GM12872 (cell line): Measurements from ENCODE around the gene CHST11.

Source experiments
- TF ChIP-seq, protein P1 (sequence below): IDR thresholded peaks from 3 replicates; pipeline ENCODE4 v1.5.1; 2011; ENCODE audit warnings: low read depth, mild to moderate bottlenecking, low read length, moderate library complexity; ENCODE audit not compliant: insufficient read depth

CHST11 gene

DNA sequence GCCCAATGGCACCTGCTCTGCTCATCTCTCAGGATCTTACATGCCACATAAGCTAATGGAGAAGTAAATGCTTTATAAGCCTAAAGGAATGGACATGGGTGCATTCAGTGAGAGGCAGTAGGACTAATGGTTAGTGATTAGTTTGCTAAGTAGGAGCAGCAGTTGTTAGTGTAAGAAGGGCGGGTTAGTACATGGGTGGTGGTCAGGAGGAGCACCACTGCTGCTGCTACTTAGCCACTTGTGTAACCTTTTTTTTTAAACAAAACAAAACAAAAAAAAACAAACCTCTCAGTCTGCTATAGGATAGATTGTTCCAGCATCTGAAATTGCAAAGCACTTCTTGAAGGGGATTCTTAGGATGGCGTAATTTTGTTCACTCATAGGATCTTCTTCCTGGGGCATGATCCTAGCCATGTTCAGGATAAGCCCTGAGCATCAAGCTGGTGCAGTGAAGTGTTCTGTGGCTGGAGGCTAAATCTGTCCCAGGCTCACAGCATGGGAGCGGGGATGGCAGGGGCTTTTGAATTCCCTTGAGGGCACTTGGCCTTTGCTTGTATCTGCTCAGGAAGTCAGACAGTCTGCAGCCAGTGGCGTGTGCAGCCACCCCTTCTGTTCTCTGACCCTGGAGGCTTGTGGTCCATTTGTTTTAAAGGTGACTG, 63.6 kb downstream of the CHST11 start:
- TF ChIP-seq, protein P1, sequence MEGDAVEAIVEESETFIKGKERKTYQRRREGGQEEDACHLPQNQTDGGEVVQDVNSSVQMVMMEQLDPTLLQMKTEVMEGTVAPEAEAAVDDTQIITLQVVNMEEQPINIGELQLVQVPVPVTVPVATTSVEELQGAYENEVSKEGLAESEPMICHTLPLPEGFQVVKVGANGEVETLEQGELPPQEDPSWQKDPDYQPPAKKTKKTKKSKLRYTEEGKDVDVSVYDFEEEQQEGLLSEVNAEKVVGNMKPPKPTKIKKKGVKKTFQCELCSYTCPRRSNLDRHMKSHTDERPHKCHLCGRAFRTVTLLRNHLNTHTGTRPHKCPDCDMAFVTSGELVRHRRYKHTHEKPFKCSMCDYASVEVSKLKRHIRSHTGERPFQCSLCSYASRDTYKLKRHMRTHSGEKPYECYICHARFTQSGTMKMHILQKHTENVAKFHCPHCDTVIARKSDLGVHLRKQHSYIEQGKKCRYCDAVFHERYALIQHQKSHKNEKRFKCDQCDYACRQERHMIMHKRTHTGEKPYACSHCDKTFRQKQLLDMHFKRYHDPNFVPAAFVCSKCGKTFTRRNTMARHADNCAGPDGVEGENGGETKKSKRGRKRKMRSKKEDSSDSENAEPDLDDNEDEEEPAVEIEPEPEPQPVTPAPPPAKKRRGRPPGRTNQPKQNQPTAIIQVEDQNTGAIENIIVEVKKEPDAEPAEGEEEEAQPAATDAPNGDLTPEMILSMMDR, result no peak

DNA sequence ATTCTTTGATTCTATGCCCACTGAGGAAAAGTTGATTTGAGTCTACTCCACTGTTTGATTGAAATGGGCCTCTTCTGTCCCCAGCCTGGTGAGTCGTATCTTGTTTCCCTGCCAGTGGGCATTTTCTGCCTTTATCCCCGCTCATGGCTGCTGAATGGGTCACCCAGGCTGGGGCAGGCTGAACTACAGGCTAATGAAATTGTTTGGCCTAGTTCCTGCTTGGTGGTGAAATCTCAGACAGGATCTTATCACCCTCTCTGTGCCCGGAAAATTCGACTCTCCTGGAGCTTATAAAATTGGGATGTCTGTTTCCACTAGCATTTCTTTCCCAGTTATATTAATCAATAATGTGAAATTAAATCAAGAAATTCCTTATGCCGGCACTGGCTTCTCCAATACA, 65.0 kb downstream of the CHST11 start:
- TF ChIP-seq, protein P1, result no peak

- TF ChIP-seq, protein P1, result no peak
Observed at GRCh38 chr12:104522985-104523722, 66.4 kb downstream of the CHST11 start.

DNA sequence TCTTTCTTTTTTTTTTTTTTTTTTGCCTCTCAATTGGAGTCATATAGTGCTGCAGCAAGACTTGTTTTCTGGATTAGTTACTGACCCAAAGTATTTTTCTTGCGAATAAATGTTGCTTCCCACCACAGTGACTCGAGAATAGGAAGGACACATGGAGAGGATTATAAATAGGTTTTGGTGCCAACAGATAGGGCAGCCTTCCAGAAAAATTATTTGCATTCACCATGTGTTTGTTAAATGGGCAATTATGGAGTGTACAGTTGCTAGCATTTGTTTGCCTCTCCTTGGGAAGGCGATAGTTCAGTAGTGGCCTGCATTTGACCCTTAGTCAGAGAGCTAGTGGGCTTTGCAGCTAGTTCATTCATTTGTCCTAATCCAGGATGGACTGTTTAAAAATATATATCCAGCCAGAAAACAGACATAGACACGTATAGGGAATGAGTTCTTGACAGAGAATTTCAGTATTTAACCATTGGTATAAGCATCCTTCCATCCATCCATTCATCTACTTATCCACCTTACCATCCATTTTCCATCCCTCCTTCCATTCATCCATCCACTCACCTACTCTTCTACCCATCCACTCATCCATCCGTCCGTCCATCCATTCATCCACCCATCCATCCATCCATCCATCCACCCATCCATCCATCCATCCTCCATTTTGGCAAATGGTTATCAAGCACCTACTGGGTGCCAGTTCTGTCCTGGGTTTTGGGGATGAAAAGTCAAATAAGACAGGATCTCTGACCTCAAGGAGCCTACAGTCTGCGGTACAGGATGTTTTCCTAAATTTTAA, 67.5 kb downstream of the CHST11 start:
- TF ChIP-seq, protein P1, result no peak

DNA sequence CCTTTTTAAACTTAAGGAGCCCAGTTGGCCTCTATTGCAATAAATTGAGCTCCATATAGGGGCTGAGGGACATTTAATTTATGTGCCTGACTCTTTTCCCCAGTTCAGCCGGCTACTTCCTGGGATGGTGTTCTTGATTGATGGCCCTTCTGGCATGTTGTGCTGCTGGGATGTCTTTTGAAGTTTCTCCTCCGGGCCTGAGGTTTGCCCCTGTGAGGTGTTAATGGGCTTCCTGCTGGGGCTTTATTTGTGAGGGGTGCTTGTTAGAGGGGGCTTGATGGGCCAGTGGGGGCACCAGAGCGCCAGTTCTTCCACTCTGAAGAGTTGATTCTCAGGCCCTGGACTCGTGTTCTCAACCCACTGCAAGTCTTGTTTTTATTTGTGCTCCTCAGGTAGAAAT, 69.6 kb downstream of the CHST11 start:
- TF ChIP-seq, protein P1, result no peak

DNA sequence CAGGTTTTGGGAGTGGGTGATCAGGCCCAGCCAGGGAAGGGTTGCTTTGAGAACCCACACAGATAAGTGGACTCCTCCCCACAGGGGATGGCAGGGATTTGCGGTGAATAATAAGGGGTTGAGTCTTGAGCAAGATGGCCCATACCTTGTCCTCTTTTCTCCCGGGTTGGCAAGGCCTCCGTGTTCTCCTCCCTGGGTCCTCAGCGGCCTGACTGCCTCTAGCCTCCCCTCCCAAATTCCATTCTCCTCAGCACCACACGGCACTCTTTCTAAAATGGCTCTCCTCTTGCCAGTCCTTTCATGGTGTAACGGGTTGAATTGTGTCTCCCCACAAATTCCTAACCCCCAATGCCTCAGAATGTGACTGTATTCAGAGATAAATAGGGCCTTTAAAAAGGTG, 70.0 kb downstream of the CHST11 start:
- TF ChIP-seq, protein P1, result no peak
